NB4 (cell line): ENCODE measurements around the gene VWC2L.

Experiments
- CTCF ChIP-seq: IDR thresholded peaks from one replicate; pipeline ENCODE4 v1.5.1; 2012; ENCODE audit warnings: low read depth, low read length
- MAX ChIP-seq: IDR thresholded peaks from 2 replicates; pipeline ENCODE4 v1.6.1; 2011; ENCODE audit warnings: low read depth, low read length
- POLR2A ChIP-seq: IDR thresholded peaks from 2 replicates; pipeline ENCODE4 v1.6.1; 2011; ENCODE audit warnings: mild to moderate bottlenecking; ENCODE audit not compliant: insufficient read length; ENCODE audit errors: extremely low read depth

- TF ChIP-seq CTCF = no peak
- TF ChIP-seq POLR2A = no peak
- no peak for TF ChIP-seq MAX
Observed at GRCh38 chr2:214560618-214561190, 149.8 kb downstream of the VWC2L start.
